Body of pancreas (tissue), 4 donors: ENCODE measurements around the gene PHKB.

ENCODE experiments used
- CTCF ChIP-seq, 7 experiments: fragments of 450-650 bp in 4 of 7; fragments of 200-600 bp in 3 of 7; sonication (generic) in 3 of 7; IDR thresholded peaks; one replicate each; pipeline ENCODE4 v1.5.1; 2016 to 2019; ENCODE audit warnings: antibody characterized with exemption in 7 of 7
- POLR2A ChIP-seq, 3 donors: fragments of 450-650 bp; IDR thresholded peaks; one replicate each; pipeline ENCODE4 v1.6.1; 2016; ENCODE audit warnings: antibody characterized with exemption in 3 of 3, mild to moderate bottlenecking in 2 of 3

GRCh38 chr16:47460711-47461597 lies at the start of gene PHKB, which contains the start of gene ITFG1:
- TF ChIP-seq CTCF (IDR thresholded peaks at IDR 0.05) (peak in 3 of 7 experiments; percentile 12 to 30 (median 19)), POLR2A (IDR thresholded peaks at IDR 0.05) (peak; percentile 46 to 75 (median 72))
